Measurements from ENCODE around the gene OTOG.

Gene OTOG

DNA sequence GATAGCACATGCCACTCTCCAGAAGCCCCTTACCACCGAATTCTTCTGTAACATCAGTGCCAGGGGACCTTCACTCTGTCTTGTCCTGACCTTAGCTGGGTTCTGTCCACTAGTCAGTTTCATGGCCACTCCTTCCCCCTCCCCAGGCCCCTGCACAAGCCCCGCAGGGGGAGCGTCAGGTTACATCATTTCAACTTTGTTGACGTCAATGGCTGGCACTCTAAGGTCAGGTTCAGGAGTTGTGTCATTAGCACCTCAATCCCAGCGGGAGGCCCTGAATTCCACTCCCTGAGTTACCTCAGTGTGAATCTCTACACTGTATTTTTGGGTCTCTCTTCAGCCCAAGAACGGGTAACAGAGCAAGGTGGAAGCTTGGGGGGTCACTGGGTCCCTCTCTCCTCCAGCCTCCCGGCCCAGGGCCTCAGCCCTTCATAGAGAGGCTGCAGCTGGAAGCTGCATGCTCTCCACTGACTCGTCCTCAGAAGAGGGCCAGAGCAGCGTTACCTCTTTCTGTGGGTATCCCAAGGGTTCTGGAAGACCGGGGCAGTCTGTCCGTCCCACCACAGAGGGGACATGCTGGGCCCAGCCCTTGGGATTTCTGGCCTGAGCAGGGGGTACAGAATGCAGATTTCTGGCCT is 13.2 kb upstream of the OTOG start:
- H3K4me3 ChIP-seq (ENCODE audit: low read depth, low read length): no peak overlapping the region
- no peak for DNase-seq (ENCODE audit: low read depth)

DNA sequence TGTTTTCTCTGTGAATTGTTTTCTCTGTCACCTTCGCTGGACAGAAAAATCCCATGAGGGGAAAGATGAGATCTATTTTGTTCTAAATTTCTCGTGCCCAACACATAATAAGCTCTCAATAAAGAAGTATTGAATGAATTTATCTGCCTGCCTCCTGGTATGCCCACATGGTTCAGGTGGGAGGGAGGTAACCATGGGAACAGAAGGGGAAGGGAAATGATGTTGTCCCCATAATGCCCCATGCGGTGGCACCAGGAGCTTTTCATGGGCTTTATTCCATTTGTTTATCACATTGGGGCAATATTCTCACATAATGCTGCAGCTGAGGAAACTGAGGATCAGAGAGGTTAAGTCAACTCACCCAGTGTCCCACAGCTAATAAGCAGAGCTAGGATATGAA is 11.6 kb upstream of the OTOG start:
- DNase-seq (ENCODE audit: low read depth): no peak
- no peak overlapping the region for H3K4me3 ChIP-seq (ENCODE audit: low read depth, low read length)

DNA sequence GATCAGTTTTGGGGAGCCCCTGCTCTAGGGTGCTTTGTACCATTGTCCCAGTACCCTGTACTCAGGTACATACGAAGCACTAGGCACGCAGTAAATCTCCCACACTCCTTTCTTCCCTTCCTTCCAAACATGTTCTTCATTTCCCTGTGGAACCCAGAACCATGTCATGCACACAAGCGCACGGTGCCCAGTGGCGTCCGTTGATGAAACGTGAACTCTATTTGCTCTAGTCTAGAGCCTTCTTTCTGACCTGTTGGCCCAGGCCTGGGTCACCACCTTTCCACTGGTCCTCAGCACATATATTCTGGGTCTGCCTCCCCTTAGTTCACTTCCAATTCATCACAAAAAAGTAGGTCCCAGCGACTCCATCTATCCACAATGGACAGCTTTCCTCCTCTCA is 9.8 kb upstream of the OTOG start:
- H3K4me3 ChIP-seq (ENCODE audit: low read depth, low read length): no peak overlapping the region
- no peak for DNase-seq (ENCODE audit: low read depth)

- no peak for DNase-seq (ENCODE audit: low read depth)
Measured at GRCh38 chr11:17538054-17538453, 9.0 kb upstream of the OTOG start.

DNA sequence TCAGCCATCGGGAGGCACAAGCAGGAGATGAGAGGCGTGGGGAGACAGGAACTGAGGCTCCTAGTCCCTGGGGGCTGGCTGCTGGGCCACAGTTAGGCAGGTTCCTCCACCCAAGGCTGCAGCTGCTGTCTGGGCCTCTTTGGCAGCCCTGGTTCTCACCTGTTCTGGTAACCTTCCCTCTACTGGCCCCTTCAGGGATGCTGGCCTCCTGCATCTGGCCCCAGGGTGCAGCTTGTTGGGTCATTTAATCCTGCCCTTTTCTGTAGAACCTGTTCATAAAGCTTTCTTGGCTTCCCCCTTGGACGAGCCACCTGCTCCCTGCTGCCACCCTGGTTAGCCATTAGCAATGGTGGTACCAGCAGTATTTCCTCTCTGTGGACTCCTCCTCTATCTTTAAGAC is 8.3 kb upstream of the OTOG start:
- H3K4me3 ChIP-seq (ENCODE audit: low read depth, low read length): no peak overlapping the region
- DNase-seq (ENCODE audit: low read depth): no peak

More at GRCh38 chr11:17538054-17538453, 9.0 kb upstream of the OTOG start:
- H3K4me3 ChIP-seq (ENCODE audit: low read depth, low read length): no peak overlapping the region

DNA sequence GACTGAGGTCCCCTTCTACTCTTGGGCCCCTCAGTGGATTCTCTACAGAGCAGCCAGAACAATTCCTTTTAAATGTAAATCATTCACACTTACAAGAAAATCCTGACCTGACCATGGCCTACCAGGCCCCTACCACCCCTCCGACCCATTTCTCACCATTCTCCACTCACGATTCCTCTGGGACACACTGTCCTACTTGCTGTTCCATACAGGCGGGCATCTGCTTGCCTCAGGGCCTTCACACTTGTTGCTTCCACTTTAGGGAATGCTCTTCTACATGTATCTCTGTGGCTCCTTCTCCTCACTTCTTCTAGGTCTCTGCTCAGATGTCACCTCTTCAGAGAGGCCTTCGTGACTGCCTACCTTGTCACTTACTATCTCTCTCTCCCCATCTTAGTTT is 6.3 kb upstream of the OTOG start:
- no peak overlapping the region for H3K4me3 ChIP-seq (ENCODE audit: low read depth, low read length)

GRCh38 chr11:17541330-17541885 is 5.7 kb upstream of the OTOG start:
- H3K4me3 ChIP-seq (ENCODE audit: low read depth, low read length): no peak overlapping the region

More for the DNA sequence above, 6.3 kb upstream of the OTOG start:
- no peak for DNase-seq (ENCODE audit: low read depth)

GRCh38 chr11:17542249-17542648 is 4.8 kb upstream of the OTOG start:
- no peak for DNase-seq (ENCODE audit: low read depth)
- H3K4me3 ChIP-seq (ENCODE audit: low read depth, low read length): no peak overlapping the region

More at GRCh38 chr11:17541330-17541885, 5.7 kb upstream of the OTOG start:
- DNase-seq (ENCODE audit: low read depth): no peak

DNA sequence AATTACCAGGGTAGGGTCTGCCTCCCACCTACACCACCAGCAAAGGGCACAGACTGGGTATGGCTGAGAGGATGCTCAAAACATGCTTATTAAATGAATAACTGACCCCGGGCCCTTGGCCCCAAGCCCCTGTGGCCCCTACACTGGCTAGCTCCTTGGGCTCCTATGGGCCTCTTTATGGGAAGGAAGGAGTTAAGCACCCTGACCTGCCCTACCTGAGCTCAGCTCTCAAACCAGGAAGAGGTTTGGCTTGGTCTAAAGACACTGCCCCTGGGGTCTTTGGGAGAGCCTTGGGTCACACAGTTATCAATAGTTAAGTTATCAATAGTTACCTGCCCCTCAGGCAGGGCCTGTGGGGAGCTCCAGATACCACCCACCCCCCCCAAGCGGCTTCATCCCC is 4.0 kb upstream of the OTOG start:
- DNase-seq (ENCODE audit: low read depth): no peak
- no peak overlapping the region for H3K4me3 ChIP-seq (ENCODE audit: low read depth, low read length)

GRCh38 chr11:17543574-17544180 is 3.4 kb upstream of the OTOG start:
- DNase-seq (ENCODE audit: low read depth): no peak
- no peak overlapping the region for H3K4me3 ChIP-seq (ENCODE audit: low read depth, low read length)

DNA sequence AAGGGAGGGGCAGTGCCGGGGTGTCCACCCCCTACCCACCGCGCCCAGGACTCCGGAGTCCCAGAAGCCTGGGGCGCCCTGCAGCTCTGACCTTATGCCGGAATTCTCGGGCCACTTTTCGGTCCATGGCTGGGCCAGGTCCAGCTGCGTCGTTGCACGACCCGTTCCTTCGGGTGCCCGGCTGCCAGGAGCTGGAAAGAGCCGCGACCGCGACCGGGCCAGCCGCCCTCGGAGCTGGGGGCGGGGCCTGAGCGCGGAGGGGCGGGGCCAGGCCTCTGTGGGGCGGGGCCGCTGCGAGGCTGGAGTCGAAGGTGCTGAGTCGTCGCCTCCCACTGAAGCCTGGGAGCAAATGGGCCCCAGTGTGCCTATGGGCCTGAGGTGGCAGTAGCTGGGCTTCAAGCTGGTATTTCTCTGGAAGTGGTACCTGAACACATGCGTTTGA is 2.9 kb upstream of the OTOG start, which contains the start of gene USH1C:
Gene USH1C, minus strand, starts transcription at position 236 of the 442 bp plus-strand sequence. Its CDS starts 109 bp downstream, at position 127.
- no peak for DNase-seq (ENCODE audit: low read depth)
- no peak within 1 kb of the TSS for H3K4me3 ChIP-seq (ENCODE audit: low read depth, low read length)

DNA sequence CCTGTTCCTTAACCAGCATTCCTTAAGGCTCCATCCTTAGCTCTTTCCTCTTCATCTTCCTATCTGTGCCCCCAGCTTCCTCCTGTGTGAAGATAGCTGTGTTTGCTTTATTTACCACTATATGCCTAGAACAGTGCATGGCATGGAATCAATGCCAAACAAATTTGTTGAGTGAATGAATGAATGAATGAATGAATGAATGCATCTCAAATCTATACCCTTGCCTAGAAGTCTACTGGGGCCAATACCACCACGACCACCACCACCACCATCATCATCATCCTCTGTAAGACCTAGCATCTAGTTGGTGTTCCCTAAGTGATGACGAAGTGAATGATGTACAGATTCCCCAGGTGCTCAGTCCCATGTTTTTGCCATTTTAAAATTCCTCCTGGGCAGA is 819 bp upstream of the OTOG start:
- DNase-seq (ENCODE audit: low read depth): no peak

GRCh38 chr11:17547932-17548331 is 873 bp downstream of the OTOG start:
- no peak overlapping the region for H3K4me3 ChIP-seq (ENCODE audit: low read depth, low read length)
- no peak for DNase-seq (ENCODE audit: low read depth)

More for the DNA sequence above, 819 bp upstream of the OTOG start:
- H3K4me3 ChIP-seq (ENCODE audit: low read depth, low read length): no peak overlapping the region

- no peak for DNase-seq (ENCODE audit: low read depth)
- no peak overlapping the region for H3K4me3 ChIP-seq (ENCODE audit: low read depth, low read length)
Measured at GRCh38 chr11:17548444-17548843, 1.4 kb downstream of the OTOG start.

GRCh38 chr11:17550450-17551346 is 3.6 kb downstream of the OTOG start:
- no peak for DNase-seq (ENCODE audit: low read depth)
- no peak overlapping the region for H3K4me3 ChIP-seq (ENCODE audit: low read depth, low read length)

GRCh38 chr11:17551347-17552040 is 4.4 kb downstream of the OTOG start:
- no peak overlapping the region for H3K4me3 ChIP-seq (ENCODE audit: low read depth, low read length)
- DNase-seq (ENCODE audit: low read depth): no peak

DNA sequence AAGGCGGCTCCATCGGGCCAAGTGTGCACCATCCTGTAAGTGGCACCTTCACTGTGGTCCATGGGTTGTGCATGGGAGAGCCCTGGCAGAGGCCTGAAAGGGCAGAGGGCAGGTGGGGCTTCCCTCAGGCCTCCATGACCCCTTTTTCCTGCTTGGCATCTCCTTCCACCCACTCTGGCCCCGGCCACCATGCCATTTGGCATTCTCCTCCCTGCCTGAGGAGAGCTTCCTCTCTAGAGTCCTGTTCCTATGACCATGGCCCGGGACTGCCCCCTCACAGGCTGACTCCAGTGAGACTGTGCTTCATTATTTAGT is 4.9 kb downstream of the OTOG start:
- no peak overlapping the region for H3K4me3 ChIP-seq (ENCODE audit: low read depth, low read length)
- no peak for DNase-seq (ENCODE audit: low read depth)

GRCh38 chr11:17552392-17553248 is 5.6 kb downstream of the OTOG start:
- DNase-seq (ENCODE audit: low read depth): no peak

GRCh38 chr11:17553249-17553546 is 6.1 kb downstream of the OTOG start:
- no peak overlapping the region for H3K4me3 ChIP-seq (ENCODE audit: low read depth, low read length)
- no peak for DNase-seq (ENCODE audit: low read depth)

More at GRCh38 chr11:17552392-17553248, 5.6 kb downstream of the OTOG start:
- H3K4me3 ChIP-seq (ENCODE audit: low read depth, low read length): no peak overlapping the region

Data from skeletal muscle cell (primary cell).